NB4 (cell line): ENCODE results near the gene SYF2.

Experiments
- MYC ChIP-seq: IDR thresholded peaks from 2 replicates; pipeline ENCODE4 v1.6.1; 2011; ENCODE audit warnings: low read depth, low read length
- POLR2A ChIP-seq: IDR thresholded peaks from 2 replicates; pipeline ENCODE4 v1.6.1; 2011; ENCODE audit warnings: mild to moderate bottlenecking; ENCODE audit not compliant: insufficient read length; ENCODE audit errors: extremely low read depth
- TF ChIP-seq, protein P1 (sequence below): IDR thresholded peaks from one replicate; pipeline ENCODE4 v1.5.1; 2012; ENCODE audit warnings: low read depth, low read length

DNA sequence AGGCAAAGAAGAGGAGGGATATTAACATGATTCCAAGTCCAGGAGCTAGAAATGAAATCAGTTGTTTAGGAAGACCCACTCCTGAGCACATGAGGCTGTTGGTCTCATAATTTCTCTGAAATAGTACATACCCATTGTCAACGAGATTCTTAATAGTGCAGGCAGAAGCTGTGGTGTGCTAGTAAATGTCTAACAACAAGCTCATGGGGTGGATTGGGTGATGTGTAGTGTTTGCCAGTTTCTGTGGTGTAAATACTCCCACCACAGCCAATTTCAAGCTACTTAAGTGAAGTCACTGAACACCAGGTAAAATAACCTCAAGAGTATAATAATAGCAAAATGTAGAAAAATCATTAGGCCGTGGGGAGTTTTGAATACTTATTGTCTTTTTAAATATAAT is 42.0 kb downstream of the SYF2 start:
- TF ChIP-seq, protein P1, sequence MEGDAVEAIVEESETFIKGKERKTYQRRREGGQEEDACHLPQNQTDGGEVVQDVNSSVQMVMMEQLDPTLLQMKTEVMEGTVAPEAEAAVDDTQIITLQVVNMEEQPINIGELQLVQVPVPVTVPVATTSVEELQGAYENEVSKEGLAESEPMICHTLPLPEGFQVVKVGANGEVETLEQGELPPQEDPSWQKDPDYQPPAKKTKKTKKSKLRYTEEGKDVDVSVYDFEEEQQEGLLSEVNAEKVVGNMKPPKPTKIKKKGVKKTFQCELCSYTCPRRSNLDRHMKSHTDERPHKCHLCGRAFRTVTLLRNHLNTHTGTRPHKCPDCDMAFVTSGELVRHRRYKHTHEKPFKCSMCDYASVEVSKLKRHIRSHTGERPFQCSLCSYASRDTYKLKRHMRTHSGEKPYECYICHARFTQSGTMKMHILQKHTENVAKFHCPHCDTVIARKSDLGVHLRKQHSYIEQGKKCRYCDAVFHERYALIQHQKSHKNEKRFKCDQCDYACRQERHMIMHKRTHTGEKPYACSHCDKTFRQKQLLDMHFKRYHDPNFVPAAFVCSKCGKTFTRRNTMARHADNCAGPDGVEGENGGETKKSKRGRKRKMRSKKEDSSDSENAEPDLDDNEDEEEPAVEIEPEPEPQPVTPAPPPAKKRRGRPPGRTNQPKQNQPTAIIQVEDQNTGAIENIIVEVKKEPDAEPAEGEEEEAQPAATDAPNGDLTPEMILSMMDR: no peak
- TF ChIP-seq MYC (no peak), POLR2A (no peak)
